NCI-H128 (cell line): ENCODE results near the gene NEK9.
"Not testable (repeated sequence)": the region's sequence is repeated elsewhere in the genome, so short reads cannot be mapped to it uniquely, and the experiment has no call there.

ENCODE experiments used
- DNase-seq: peaks from one replicate; lab custom pipeline; 2025; ENCODE audit not compliant: unreplicated experiment; lab: John Stamatoyannopoulos, UW

Gene NEK9

DNA sequence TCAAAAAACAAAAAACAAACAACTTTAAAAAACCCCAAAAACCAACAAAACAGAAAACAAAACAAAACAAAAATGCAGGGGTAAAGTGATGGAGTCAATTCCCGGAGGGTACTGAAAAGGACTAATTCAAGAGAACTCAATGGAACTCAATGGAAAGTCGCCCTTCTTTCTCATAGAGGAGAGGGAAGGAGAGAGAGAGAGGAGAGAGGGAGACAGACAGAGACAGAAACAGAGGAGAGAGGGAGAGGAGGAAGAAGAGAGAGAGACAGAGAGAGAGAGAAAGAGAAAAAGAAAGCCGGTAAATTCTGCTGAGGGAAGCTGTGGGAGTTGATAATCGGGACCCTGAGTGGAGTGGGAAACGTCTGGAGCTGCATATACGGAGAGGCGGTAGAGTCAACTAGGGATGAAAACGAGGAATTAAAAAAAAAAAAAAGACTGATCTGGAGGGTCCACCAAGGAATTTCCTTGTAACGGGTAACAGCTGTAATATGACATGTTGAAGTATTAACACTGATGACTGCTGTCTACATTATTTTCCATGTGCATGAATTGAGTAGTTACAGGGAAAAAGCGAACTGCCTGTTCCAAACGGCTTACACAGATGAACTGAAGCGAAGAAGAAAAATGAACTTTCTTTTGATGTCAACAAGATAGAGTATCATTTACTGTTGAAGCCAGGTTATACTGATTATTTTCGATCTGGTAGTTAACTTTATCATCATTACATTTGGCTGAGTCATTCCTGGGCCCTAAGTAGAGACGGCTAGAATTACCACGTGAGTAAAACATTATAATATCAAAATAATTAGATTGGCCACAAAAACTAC is 58.3 kb downstream of the NEK9 start:
- no peak for DNase-seq

DNA sequence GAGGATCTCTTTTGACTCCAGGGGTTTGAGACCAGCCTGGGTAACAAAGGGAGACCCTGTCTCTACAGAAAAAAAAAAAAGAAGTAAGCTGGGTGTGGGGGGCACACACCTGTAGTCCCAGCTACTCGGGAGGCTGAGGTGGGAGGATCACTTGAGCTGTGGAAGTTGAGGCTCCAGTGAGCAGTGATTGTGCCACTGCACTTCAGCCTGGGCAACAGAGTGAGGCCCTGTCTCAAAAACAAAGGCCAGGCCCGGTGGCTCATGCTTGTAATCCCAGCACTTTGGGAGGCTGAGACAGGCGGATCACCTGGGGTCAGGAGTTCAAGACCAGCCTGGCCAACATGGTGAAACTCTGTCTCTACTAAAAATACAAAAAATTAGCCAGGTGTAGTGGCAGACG is 59.1 kb downstream of the NEK9 start:
- not testable (repeated sequence) for DNase-seq

DNA sequence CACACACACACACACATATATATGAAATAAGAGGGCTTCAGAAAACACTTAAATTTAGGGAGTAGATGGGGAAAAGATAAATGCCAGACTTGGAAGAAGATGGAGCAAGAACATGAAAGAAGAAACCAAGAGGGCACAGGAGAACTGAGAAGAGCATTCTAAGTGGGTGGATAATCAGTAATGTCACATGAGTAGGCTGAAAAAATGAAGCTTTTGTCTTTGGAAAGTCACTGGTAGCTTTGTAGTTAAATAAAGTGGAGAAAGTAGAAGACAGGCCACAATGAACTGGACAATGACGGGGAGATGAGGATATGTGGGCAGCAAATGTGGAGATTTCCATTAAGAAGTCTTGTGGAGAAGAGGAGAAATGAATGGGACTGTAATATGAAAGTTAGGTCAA is 59.6 kb downstream of the NEK9 start:
- DNase-seq, result no peak

DNA sequence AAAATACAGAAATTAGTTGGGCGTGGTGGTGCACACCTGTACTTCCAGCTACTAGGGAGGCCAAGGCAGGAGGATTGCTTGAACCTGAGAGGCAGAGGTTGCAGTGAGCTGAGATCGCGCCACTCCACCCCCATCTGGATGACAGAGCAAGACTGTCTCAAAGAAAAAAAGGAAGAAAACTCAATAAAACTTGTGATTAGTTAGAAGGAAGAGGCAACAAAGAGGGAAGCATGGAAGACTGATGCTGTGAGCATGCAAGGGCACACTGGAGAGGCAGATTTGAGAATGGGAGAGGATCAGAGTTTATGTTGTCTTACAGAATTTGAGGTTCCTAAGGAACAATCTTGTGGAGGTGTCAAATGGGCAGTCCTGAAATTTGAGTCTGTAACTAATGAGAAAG is 60.2 kb downstream of the NEK9 start:
- no peak for DNase-seq

DNA sequence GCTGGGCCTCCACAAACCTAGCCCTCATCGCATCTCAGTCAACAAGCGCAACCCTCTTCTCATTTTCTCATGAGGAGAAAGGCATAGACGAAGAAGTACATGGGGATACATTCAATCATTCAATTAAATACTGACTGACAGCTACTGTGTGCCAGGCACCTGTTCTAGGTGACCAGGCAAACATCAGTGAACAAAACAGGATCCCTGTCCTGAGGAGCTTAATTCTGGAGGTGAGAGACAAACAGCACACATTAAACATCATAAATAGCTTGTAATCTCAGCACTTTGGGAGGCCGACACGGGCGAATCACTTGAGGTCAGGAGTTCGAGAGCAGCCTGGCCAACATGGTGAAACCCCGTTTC is 62.7 kb downstream of the NEK9 start:
- no peak for DNase-seq

DNA sequence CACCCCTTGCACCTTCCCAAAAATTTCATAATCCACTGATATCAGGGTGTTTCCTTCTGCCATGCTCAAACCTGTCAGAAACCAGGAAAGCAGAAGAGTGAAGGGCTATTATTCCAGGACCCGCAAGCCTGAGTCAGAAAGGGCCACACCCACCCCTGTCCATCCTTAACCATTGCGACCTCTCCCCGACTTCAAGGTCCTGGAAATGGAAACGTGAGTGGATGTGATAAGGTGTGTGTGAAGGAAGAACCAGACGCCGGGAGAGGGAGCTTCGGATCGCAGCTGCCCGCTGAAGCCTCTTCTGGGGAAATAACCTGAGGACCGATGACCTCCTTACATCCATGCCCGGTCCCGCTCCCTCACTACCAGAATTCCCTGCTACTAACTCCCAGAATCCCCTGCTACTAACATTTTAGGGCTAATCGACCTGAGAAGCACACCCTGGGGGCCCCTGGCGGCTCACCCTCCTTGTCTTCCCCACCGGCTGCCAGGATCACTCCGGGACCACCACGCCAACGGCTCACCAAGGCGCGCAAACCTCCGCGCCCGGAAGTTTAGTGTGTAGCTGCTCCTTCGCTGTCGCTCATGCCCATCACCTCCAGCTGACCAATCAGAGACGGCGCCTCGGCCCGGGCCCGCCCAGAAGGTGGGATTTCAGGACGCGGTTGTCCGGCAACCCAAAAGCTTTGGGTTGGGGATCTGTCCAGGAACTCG is 63.2 kb downstream of the NEK9 start, which contains the start of gene ACYP1:
ACYP1 (minus strand) TSS at position 534 of the 714 bp plus-strand sequence; CDS start at position 63, 471 bp downstream.
- peak; percentile 81 for DNase-seq

DNA sequence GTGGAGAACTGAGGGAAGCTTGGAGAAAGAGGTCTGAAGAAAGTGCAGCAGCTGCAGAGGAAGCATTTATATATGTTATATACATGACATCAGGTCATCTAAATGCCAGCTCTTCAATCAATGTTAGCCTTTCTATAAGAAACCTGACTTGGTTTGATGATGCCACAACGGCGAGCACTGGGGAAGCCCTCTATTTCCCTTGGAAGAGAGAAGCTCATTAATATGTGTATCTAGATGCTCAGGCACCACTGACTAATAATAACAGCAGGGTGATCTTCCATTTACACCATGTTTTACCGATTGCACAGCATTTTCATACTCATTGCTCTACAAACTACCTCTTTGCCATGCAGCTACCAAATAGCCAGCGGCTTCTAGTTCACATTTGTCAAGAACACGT is 63.8 kb downstream of the NEK9 start:
- no peak for DNase-seq

DNA sequence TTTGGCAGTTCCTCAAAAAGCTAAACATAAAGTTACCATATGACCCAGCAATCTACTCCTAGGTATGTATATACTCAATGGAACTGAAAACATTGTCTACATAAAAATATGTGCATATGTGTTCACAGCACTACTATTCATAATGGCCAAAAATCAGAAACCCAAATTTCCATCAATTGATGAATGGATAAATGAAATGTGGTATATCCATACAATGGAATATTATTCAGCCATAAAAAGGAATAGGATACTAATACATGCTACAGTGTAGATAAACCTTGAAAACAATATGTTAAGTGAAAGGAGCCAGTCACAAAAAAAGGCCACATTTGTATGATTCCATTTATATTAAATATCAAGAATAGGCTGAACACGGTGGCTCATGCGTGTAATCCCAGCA is 66.4 kb downstream of the NEK9 start:
- DNase-seq, result no peak

DNA sequence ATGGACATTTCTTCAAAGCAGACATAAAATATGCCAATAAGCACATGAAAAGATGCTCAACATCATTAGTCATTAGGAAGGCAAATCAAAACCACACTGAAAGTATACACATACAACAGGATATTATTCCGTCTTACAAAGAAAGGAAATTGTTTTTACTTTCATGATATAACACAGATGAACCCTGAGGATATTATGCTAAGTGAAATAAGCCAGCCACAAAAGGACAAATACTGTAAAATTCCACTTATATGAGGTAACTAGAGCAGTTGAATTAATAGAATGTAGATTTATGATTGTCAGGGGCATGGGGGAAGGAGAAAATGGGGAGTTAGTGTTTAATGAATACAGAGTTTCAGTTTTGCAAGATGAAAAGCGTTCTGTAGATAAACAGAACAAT is 67.2 kb downstream of the NEK9 start:
- no peak for DNase-seq

DNA sequence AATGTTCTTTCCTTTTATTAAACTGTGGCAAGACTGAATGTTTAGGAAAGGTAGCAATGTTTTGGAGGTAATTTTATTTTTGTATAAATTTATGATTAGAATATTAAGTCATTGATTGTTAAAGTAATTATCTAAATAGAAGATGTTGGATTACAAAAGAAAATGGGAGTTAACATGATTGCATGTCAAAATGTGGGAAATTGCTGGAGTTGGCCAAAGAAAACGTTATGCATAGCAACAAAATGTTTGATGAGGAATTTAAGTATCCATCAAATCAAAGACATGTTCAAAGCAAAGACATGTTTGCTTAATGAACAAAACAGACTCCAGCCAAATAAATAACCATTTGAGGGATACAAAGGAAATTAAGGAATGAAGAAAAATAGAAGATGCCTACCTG is 72.4 kb downstream of the NEK9 start:
- DNase-seq, result no peak

DNA sequence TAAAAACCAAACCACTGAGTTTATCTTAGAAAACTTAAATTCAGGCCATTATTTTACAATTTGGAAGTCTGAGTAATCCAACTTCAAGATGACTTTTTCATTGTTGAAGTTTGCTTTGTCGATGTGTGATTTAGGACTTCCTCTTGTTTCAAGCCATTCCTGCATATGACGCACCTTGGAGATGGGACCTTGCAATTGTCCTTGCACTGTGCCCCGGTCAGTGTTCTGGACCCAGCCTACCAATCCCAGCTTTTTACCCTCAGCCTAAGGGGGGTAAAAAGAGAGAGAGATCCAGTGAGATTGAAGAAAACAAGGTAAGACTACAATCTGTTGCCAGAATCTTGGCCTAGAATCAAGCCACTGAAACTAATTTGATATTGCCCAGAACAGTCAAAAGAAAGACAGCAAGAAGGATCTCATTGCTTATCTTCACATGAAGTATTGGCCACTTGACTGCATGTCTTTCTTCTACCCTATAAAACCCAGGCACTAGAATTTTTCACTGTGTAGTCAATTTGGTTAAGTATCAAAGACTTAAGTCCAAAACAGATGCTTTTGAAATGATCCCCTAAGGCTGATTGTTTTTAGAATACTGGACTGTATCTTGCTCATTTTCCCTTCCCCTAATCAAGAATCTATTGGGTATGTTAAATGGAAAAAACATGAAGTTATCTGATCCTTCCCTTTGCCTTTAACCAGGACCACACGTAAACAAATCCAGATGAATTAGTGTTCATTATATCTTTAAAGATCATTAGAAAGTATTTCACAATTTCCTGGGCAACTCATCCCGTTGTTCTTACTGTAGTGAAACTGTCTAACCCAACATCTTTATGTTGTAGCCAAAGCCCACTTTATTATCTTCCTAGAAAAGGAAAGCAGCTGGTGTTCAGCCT is 73.2 kb downstream of the NEK9 start:
- no peak for DNase-seq

DNA sequence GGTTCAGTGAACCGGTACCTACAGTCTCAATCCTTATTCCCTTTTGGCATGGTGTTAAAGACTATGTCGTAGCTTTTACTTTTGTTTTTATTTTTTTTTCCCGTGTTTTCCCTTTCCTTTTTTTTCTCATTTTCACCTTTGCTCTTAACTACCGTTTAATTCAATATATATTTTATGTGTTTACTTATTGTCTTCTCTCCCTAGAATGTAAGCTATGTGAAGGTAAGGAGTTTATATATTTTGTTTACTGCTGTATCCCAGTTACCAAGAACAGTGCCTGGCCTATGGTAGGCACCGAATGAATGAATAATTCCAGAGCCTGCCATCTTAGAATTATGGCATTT is 75.3 kb downstream of the NEK9 start:
- DNase-seq, result no peak

DNA sequence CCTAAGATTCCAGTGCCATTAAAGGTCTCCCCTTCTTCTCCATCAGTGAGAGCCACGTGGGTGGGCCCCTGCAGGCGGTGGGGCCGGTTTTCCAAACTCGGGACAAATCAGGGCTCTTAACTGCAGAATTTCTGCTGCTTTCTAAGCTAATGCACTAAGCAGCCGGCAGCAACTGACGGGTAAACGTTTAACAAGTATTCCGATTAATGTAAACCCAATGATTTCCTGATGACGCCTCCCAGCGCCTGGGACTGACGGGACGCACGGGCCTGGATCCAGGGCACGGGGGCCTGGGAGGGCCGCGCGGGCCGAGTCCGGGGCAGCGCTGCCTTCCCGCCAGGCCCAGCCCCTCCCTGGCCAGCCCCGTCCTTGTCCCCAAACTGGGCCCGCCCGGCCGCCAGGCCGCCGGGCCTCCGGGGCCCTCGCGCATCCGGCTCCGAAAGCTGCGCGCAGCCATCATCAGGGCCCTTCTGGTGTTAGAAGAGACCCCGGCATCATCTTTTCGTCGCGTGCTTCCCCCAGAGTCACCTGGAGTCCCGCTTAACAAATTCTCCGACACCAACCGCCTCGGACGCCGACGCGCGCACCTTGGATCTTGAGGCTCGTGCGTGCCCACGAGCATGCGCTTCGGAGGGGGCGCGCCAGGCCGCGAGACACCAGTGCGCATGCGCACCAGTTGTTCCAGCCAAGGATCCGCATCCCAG is 75.8 kb downstream of the NEK9 start, which contains the start of gene MLH3:
MLH3 (minus strand) TSS at position 616 of the 704 bp plus-strand sequence. CDS start 1,812 bp downstream, outside the sequence.
- peak; percentile 73 for DNase-seq

DNA sequence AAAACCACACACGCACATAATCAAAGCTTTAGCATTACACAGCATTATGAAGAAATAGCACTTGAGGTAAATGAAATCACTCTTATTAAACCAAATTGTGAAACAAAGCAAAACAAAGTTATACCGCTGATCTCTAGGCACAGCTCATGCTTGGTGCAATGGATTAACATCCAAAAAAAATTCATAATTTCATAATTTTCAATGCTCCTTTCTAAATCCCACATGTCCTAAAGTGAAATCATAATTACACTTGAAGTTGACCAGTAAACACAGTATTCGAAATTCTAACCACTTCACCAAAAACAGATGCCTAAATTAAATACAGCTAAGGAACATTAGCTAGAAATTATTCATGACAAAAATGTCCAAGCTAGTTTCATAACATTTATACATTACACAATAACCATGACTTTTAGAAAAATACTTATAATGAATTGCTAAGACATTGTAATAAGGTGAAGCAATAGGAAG is 77.1 kb downstream of the NEK9 start:
- no peak for DNase-seq

DNA sequence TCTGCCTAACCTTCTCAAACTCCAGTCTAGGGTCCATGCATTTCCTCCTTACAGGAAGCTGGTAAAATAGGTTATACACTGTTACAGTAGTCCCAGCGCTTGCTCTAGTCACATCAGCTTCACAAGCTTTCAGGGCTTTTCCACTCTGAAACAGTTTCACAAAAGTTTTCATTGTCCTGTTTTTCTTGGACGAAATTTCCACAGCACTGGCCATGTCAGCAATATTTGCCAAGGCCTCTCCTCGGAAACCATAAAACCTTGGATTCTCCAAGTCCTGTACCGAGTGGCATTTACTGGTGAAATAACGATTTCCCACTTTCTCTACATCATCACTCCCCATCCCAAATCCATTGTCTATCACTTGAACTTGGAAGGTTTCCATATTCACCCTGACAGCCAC is 77.7 kb downstream of the NEK9 start:
- no peak for DNase-seq

DNA sequence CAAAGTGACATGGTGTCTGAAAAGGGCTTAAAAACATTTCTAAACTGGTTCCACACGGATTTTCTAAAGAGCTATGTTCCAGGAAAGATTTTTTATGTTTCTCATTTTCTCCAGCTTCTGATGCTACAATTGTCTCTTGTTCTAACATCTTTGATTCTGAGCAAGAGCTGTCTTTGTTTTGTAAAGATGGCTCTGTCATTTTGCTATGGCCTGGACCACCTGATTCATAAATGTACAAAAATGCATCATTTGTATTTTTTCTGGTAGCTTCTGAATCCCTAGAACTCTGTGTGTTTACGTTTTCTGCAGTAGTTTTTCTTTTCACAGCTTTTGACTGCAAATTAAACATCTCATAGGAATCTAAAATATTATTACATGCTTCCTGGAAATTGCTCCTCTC is 78.7 kb downstream of the NEK9 start:
- DNase-seq, result no peak

DNA sequence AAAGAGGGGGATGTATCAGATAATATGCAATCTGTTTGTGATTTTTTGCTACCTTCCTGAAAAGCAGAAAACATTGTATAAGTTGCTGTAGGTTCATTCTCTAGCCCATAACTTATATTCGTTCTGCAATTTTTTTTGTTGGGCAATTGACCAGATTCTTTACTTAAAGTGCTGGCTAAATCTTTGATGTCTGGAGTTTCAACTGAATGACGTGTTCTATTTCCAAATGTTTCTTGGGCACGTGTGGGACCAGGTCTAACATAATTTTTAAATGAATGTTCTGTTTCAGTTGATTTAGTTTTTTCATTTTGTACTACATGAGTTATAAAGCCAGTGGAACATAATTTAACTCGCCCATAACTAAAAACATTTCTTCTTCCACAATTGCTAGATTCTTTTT is 79.3 kb downstream of the NEK9 start:
- no peak for DNase-seq

DNA sequence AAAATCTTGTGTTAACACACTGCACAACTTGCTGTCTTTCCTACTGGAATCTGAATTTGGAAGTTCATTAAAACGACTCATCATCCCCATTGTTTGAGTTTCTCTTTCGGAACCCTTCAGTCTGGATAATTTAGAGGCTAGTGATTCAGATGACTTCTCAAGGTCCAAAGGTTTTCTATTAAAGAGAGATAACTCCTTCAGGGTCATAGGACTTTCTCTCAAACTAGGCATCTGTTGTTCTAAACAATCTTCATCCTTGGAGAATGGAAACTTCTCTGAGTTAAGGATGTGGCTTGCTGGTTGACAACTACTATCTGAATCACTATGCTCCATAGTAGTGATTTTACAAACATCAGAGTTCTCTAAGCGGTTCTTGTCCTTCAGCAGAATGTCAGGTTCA is 79.9 kb downstream of the NEK9 start:
- DNase-seq, result no peak

DNA sequence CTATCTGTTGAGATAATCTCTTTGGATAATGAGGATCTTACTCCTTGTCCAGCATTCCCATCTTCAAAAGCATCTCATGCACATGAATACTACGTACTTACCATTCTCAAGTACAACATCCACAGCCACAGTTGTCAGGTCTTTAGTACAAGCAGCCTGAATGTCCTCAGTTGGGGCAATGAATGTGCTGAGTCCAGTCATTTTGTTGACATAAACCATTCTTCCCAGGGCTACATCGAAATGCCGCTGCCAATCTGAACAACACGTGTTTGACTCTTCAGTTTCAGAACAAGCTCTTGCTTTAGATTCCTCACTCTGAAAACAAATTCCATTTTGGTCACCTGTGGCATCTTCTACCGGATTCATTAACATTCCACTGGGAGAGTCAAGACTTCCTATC is 80.6 kb downstream of the NEK9 start:
- no peak for DNase-seq

DNA sequence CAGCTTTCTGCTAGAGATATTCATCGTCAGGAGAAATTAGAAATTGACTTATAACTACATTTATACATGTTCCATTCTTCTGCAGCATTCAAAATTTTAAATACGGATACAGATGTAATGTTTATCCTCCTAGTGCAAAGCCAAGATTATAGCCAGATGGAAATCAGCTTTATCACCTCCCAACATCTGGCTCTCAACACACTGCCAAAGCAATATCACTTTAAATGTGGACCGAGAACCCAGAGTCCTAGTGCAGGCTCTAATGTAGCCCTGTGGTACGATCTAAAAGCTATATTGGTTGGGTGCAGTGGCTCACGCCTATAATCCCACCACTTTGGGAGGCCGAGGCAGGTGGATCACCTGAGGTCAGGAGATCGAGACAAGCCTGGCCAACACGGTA is 82.1 kb downstream of the NEK9 start:
- no peak for DNase-seq

DNA sequence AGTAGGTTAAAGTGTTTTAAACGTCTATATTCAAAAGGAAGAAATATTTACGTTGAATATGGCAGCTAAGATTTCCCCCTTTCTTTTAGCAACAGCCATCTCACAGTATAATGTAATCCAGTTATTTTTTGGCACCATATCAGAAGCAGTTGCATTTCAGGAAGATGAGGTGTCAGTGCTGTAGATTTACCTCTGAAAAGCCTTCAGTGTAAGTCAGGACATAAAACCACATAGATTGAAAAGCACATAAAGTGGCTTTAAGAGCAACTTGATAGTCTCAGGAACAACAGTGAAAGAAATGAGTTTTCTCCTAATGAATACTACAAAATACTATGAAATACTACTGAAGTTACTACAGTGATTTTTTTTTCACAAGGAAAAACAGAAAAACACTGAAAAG is 82.5 kb downstream of the NEK9 start:
- no peak for DNase-seq
